ENCODE data around the gene GAB1. TPM values are rescaled to one million over a fixed set of nuclear protein-coding genes. Genes with fewer than 3 reads are reported as not detected.

Gene GAB1
- under 1 TPM; 0.12 to 0.29 TPM for total RNA-seq

GRCh38 chr4:143336781-143337599 is at the start of gene GAB1:
Gene GAB1, plus strand, starts transcription at chr4:143336876. Its CDS starts 313 bp downstream, at chr4:143337189.
- peak; percentile 43 for DNase-seq
- Mint-ChIP-seq H3K36me3 (ENCODE audit: low read depth) (no peaks in the 10 kb centered on the region), H3K4me1 (ENCODE audit: low read depth) (peaks cover 3% of the 10 kb centered on the region), H3K9me3 (no peaks in the 10 kb centered on the region), H3K27ac (no peak within 1 kb of the TSS), H3K27me3 (ENCODE audit: low read depth) (peaks cover 39% of the 10 kb centered on the region), H3K4me3 (peak within 1 kb of the TSS; percentile 75)
- intact Hi-C loops (cut with micrococcal nuclease): loop anchor here (1.0 to 2.0 kb wide), 3 partner anchors 22 to 176 kb away; partner anchors contain the start of genes SMARCA5 and USP38
- CTCF ChIA-PET: interaction anchor here (0.6 to 1.4 kb wide), 3 partner anchors 20 to 222 kb away, joined by 3 to 5 read pairs (median 3); no protein-coding TSS in a partner anchor

- CTCF ChIA-PET: no interaction called here
Observed at GRCh38 chr4:143287572-143287923, 49.1 kb upstream of the GAB1 start.

GRCh38 chr4:143288171-143288570 is 48.5 kb upstream of the GAB1 start:
- no peak for DNase-seq
- H3K4me1 Mint-ChIP-seq (ENCODE audit: low read depth): no peaks in the 10 kb centered on the region
- intact Hi-C loops (cut with micrococcal nuclease): no loop called here
- no peak overlapping the region for H3K27ac Mint-ChIP-seq
- no peaks in the 10 kb centered on the region for H3K27me3 Mint-ChIP-seq (ENCODE audit: low read depth)
- no peaks in the 10 kb centered on the region for H3K36me3 Mint-ChIP-seq (ENCODE audit: low read depth)
- no peaks in the 10 kb centered on the region for H3K9me3 Mint-ChIP-seq
- CTCF ChIA-PET: no interaction called here
- no peak overlapping the region for H3K4me3 Mint-ChIP-seq

More at GRCh38 chr4:143287572-143287923, 49.1 kb upstream of the GAB1 start:
- no peak for DNase-seq
- H3K27ac Mint-ChIP-seq: no peak overlapping the region
- H3K9me3 Mint-ChIP-seq: no peaks in the 10 kb centered on the region
- no peak overlapping the region for H3K4me3 Mint-ChIP-seq
- peaks cover 2% of the 10 kb centered on the region for H3K27me3 Mint-ChIP-seq (ENCODE audit: low read depth)
- no peaks in the 10 kb centered on the region for H3K36me3 Mint-ChIP-seq (ENCODE audit: low read depth)
- intact Hi-C loops (cut with micrococcal nuclease): no loop called here
- H3K4me1 Mint-ChIP-seq (ENCODE audit: low read depth): no peaks in the 10 kb centered on the region

GRCh38 chr4:143289370-143289769 is 47.3 kb upstream of the GAB1 start:
- Mint-ChIP-seq H3K27ac (no peak overlapping the region), H3K27me3 (ENCODE audit: low read depth) (no peaks in the 10 kb centered on the region), H3K4me1 (ENCODE audit: low read depth) (no peaks in the 10 kb centered on the region), H3K9me3 (no peaks in the 10 kb centered on the region), H3K36me3 (ENCODE audit: low read depth) (no peaks in the 10 kb centered on the region), H3K4me3 (no peak overlapping the region)
- intact Hi-C loops (cut with micrococcal nuclease): no loop called here
- no peak for DNase-seq
- CTCF ChIA-PET: no interaction called here

- no peaks in the 10 kb centered on the region for H3K9me3 Mint-ChIP-seq
- no peaks in the 10 kb centered on the region for H3K27me3 Mint-ChIP-seq (ENCODE audit: low read depth)
- no peaks in the 10 kb centered on the region for H3K4me1 Mint-ChIP-seq (ENCODE audit: low read depth)
- no peak for DNase-seq
- no peak overlapping the region for H3K4me3 Mint-ChIP-seq
- intact Hi-C loops (cut with micrococcal nuclease): no loop called here
- CTCF ChIA-PET: interaction anchor here (0.6 kb wide), 1 partner anchor 106 kb away, joined by 3 read pairs; no protein-coding TSS in a partner anchor
- no peak overlapping the region for H3K27ac Mint-ChIP-seq
- no peaks in the 10 kb centered on the region for H3K36me3 Mint-ChIP-seq (ENCODE audit: low read depth)
Observed at GRCh38 chr4:143291314-143291713, 45.4 kb upstream of the GAB1 start.

- H3K4me3 Mint-ChIP-seq: no peak overlapping the region
- no peaks in the 10 kb centered on the region for H3K9me3 Mint-ChIP-seq
- H3K4me1 Mint-ChIP-seq (ENCODE audit: low read depth): no peaks in the 10 kb centered on the region
- CTCF ChIA-PET: no interaction called here
- no peak for DNase-seq
- no peak overlapping the region for H3K27ac Mint-ChIP-seq
- H3K27me3 Mint-ChIP-seq (ENCODE audit: low read depth): no peaks in the 10 kb centered on the region
- H3K36me3 Mint-ChIP-seq (ENCODE audit: low read depth): no peaks in the 10 kb centered on the region
- intact Hi-C loops (cut with micrococcal nuclease): no loop called here
Observed at GRCh38 chr4:143292858-143293257, 43.8 kb upstream of the GAB1 start.

GRCh38 chr4:143294310-143294709 is 42.4 kb upstream of the GAB1 start:
- Mint-ChIP-seq H3K36me3 (ENCODE audit: low read depth) (no peaks in the 10 kb centered on the region), H3K27ac (no peak overlapping the region), H3K27me3 (ENCODE audit: low read depth) (no peaks in the 10 kb centered on the region), H3K4me1 (ENCODE audit: low read depth) (no peaks in the 10 kb centered on the region), H3K4me3 (no peak overlapping the region), H3K9me3 (no peaks in the 10 kb centered on the region)
- CTCF ChIA-PET: no interaction called here
- no peak for DNase-seq
- intact Hi-C loops (cut with micrococcal nuclease): no loop called here

- no peak overlapping the region for H3K27ac Mint-ChIP-seq
- CTCF ChIA-PET: no interaction called here
- no peak overlapping the region for H3K4me3 Mint-ChIP-seq
- H3K4me1 Mint-ChIP-seq (ENCODE audit: low read depth): no peaks in the 10 kb centered on the region
- DNase-seq: no peak
- H3K9me3 Mint-ChIP-seq: no peaks in the 10 kb centered on the region
- intact Hi-C loops (cut with micrococcal nuclease): no loop called here
- no peaks in the 10 kb centered on the region for H3K27me3 Mint-ChIP-seq (ENCODE audit: low read depth)
- no peaks in the 10 kb centered on the region for H3K36me3 Mint-ChIP-seq (ENCODE audit: low read depth)
Observed at GRCh38 chr4:143294710-143295275, 41.9 kb upstream of the GAB1 start.

GRCh38 chr4:143296397-143297067 is 40.1 kb upstream of the GAB1 start:
- Mint-ChIP-seq H3K36me3 (ENCODE audit: low read depth) (no peaks in the 10 kb centered on the region), H3K27me3 (ENCODE audit: low read depth) (peaks cover 4% of the 10 kb centered on the region), H3K9me3 (no peaks in the 10 kb centered on the region), H3K4me3 (no peak overlapping the region), H3K4me1 (ENCODE audit: low read depth) (no peaks in the 10 kb centered on the region), H3K27ac (no peak overlapping the region)
- intact Hi-C loops (cut with micrococcal nuclease): no loop called here
- CTCF ChIA-PET: interaction anchor here (0.7 to 1.0 kb wide), 2 partner anchors 70 to 95 kb away, joined by 3 to 5 read pairs; no protein-coding TSS in a partner anchor
- no peak for DNase-seq

- no peaks in the 10 kb centered on the region for H3K4me1 Mint-ChIP-seq (ENCODE audit: low read depth)
- H3K4me3 Mint-ChIP-seq: no peak overlapping the region
- H3K9me3 Mint-ChIP-seq: no peaks in the 10 kb centered on the region
- no peak overlapping the region for H3K27ac Mint-ChIP-seq
- DNase-seq: no peak
- peaks cover 4% of the 10 kb centered on the region for H3K27me3 Mint-ChIP-seq (ENCODE audit: low read depth)
- intact Hi-C loops (cut with micrococcal nuclease): no loop called here
- CTCF ChIA-PET: no interaction called here
- no peaks in the 10 kb centered on the region for H3K36me3 Mint-ChIP-seq (ENCODE audit: low read depth)
Observed at GRCh38 chr4:143300860-143301259, 35.8 kb upstream of the GAB1 start.

- no peak for DNase-seq
Observed at GRCh38 chr4:143302536-143302935, 34.1 kb upstream of the GAB1 start.

GRCh38 chr4:143306788-143307187 is 29.9 kb upstream of the GAB1 start:
- Mint-ChIP-seq H3K4me1 (ENCODE audit: low read depth) (no peaks in the 10 kb centered on the region), H3K36me3 (ENCODE audit: low read depth) (no peaks in the 10 kb centered on the region), H3K9me3 (no peaks in the 10 kb centered on the region), H3K4me3 (no peak overlapping the region), H3K27me3 (ENCODE audit: low read depth) (no peaks in the 10 kb centered on the region), H3K27ac (no peak overlapping the region)
- DNase-seq: no peak
- CTCF ChIA-PET: no interaction called here
- intact Hi-C loops (cut with micrococcal nuclease): no loop called here

More at GRCh38 chr4:143302536-143302935, 34.1 kb upstream of the GAB1 start:
- Mint-ChIP-seq H3K27ac (no peak overlapping the region), H3K4me1 (ENCODE audit: low read depth) (no peaks in the 10 kb centered on the region), H3K27me3 (ENCODE audit: low read depth) (peaks cover 4% of the 10 kb centered on the region), H3K36me3 (ENCODE audit: low read depth) (no peaks in the 10 kb centered on the region), H3K4me3 (no peak overlapping the region), H3K9me3 (no peaks in the 10 kb centered on the region)
- intact Hi-C loops (cut with micrococcal nuclease): no loop called here
- CTCF ChIA-PET: interaction anchor here (0.7 kb wide), 1 partner anchor 111 kb away, joined by 3 read pairs; no protein-coding TSS in a partner anchor

Measured in activated naive CD4-positive, alpha-beta T cell treated with anti-CD3 and anti-CD28 coated beads for 36 hours (primary cell).